NCI-H128 (cell line): ENCODE measurements around the gene RHEX.

ENCODE experiments used
- DNase-seq: peaks from one replicate; lab custom pipeline; 2025; ENCODE audit not compliant: unreplicated experiment; lab: John Stamatoyannopoulos, UW

RHEX gene

DNA sequence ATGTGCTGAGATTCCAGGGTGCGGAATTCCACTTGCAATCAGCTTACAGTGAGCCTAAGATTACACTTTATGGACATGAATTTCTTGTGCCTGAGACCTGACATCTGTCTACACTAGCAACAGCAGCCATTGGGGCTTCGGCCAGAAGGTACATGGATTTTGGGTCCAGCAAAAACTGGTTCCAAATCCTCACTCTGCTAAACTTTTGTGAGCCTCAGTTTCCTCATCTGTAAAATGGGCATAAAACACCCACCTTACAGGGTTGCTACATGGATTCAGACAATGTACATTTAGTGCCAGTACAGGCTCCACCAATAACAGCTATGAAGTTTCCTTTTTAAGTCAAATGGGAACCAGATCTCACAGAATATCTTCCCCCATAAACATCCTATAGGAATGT is 30.8 kb downstream of the RHEX start:
- no peak for DNase-seq

DNA sequence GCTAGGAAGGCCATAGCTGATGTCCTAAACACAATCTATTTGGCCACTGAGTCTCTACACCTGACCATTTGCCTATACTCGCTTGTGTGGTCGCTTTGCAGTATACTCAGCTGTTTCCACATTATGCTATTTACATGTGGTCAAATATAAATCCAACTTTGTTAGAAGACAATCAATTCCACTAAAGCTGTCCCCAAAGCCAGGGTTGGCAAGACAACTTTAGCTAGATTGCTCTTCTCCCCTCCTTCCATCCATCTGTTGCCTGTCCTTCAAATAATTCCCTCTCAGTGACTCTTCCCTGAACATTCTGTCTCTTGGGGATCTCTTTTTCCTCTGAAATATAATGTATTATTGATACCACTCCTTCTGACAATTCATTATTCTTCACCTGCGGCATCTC is 34.1 kb downstream of the RHEX start:
- DNase-seq: no peak

GRCh38 chr1:206089341-206089740 is 36.4 kb downstream of the RHEX start:
- DNase-seq: no peak

- no peak for DNase-seq
Observed at GRCh38 chr1:206094024-206094423, 41.1 kb downstream of the RHEX start.

- no peak for DNase-seq
Observed at GRCh38 chr1:206097381-206097780, 44.4 kb downstream of the RHEX start.

DNA sequence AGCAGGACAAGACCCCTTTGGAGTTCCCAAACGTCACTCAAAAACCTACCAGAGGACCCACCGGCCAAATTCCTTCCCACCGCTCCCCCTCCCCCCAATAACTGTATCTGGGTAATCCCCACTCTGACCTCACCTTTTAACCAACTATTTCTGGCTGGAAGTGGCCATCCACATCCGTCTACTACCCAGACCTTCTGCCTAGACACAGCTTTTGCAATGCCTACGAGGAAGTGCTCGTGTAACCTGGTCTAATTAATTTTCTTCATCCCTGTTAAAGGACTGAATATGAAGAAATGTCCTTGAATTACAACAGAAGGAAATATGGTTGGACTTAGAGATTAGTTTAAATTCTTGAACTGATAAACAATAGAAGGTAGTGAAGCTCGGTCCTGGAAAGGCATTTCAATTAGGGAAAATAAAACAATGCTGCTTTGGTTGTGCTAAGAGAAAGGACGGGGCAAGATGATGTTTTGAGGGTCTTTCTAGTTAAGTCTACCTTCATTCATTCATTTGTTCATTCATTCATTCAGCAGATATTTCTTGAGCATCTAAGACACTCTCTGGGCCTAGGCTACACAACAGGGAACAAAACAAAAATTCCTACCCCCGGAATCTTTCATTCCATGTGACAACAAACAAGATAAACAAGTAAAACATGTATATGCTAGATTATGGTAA is 45.4 kb downstream of the RHEX start:
- DNase-seq: no peak

DNA sequence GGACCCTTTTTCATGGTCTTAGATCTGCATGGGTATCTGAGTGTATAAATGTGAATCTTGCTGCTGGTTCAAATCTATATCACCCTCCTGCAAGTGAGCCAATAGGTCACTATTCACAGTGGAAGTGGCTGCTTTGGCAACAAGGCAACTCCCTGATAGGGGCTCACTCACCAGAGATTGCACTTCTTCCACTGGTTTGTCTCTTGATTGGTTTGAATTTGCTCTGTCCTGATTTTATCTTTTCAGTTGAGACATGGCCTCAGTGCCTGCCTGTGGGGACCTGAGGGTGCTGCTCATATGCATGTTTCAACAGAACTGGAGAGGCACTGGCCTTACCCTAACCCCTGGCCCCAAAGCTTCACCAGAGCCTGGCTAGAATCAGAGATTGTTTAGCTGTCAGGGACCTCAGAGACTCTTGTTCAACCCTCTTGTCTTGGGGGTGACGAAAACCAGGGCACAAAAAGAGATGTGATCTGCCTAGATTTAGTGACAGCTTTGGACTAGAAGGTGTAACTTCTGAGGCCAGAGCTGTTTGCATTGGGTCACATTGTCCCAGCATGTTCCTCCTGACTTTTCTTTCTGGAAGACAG is 47.3 kb downstream of the RHEX start:
- DNase-seq: no peak

DNA sequence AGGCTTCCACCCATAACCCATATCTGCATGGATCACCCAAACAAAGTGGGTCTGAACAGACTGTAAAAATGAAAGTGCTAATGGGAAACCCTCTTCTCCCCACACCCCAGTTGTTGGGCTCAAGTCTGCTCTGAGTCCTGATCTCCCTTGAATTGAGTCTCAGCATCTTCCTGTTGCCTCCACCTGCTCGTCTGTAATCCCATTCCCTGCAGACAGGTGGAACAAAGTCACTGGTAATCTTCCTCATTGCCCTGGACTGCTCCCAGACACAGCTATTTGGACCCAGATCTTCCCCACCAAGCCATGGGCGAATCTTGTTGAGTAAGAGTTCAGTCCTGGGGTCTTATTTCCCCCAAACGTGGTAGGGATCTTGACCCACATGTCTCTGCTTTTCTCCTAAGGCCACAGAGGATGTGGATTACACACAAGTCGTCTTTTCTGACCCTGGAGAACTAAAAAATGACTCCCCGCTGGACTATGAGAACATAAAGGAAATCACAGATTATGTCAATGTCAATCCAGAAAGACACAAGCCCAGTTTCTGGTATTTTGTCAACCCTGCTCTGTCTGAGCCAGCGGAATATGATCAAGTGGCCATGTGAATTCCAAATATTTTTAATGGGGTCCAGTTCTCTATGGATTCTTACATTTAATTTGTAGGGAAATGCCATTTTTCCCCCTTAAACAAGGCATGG is 48.5 kb downstream of the RHEX start:
- no peak for DNase-seq

- no peak for DNase-seq
Observed at GRCh38 chr1:206102292-206102936, 49.4 kb downstream of the RHEX start.

DNA sequence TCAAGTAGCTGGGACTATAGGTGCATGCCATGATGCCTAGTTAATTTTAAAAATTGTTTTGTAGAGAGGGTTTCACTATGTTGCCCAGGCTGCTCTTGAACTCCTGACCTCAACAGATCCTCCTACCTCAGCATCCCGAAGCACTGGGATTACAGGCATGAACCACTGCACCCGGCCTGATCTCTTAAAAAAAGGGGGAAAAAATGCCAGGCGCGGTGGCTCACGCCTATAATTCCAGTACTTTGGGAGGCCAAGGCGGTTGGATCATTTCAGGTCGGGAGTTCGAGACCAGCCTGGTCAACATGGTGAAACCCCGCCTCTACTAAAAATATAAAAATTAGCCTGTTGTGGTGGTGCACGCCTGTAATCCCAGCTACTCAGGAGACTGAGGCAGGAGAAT is 51.0 kb downstream of the RHEX start:
- no peak for DNase-seq

DNA sequence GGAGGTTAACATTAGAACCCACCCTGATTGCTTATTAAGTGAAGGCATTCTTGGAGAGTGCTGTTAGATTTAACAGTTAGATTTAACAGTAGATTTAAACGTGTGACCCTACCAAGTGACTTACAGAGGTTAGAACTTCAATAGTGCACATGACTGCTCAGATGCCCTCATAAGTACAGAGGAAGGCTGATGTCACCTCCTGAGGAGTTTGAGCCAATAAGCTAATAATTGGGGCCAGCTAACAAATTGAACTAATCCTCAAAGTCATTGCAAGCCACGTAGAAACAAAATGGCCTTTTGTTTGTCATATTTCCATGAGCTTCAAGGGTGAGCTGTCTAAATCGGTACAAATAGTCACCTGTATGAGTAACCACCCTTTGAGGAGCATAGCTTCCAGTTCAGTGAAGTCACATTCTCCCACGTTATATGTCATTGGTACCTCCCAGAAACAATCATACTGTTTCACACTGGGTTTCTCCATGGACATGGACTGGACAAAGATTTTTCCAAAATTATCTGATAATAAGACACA is 52.6 kb downstream of the RHEX start:
- no peak for DNase-seq

DNA sequence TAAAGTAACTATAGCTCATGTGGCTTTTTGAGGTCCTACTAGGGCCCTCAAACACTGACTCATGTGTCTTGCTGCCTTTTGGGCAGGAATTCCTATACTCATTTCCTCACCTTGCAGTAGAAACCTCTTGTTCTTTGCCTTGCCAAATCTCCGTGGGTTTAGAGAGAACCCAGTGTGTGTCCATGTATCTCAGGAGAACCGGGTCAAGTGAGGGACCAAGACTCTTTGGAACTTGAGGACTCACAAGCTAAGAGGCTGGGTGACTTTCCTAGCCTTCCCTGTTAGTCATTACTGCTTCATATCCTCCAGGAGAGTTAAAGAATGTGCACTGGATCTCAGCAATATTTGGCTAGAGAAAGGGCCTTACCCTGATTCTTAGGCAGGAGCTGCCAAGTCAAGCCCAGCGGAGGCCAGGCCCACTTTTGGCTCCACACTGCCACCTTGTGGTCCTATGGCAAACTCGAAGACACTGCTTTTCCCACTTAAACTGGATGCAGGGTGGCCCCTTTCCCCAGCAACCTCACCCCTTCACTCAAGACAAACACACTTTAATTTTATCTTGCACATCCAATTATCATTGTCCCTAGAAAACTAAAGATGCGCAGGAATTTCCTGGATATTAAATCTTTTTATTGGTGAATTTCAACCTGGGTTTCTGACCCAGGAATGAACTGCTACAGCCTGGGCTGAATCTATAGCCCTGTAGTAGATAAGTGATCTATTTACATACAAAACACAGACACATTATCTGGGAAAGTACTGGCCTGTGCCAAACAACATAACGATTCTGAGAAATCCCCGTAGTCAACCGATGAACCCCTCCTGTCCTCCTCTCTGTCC is 53.6 kb downstream of the RHEX start:
- peak; percentile 65 for DNase-seq

DNA sequence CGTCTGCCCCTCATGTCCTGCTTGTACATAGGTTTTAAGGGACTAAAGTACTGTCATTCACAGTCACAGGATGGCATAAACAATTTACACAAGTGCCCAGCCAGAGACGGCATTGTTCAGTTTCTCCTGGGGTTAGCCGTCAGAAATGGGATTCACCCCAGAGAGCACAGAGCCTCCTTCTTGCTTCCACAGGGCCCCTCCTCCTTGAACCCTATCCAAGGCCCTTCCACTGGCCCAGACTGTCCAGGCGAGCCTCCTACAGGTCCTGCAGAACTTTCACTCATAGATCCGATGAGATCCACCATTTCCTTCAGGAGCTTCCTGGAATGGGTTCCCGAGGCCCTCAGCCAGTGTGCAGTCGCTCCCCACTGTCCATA is 54.2 kb downstream of the RHEX start:
- DNase-seq: no peak

GRCh38 chr1:206108635-206109034 is 55.7 kb downstream of the RHEX start:
- DNase-seq: no peak

DNA sequence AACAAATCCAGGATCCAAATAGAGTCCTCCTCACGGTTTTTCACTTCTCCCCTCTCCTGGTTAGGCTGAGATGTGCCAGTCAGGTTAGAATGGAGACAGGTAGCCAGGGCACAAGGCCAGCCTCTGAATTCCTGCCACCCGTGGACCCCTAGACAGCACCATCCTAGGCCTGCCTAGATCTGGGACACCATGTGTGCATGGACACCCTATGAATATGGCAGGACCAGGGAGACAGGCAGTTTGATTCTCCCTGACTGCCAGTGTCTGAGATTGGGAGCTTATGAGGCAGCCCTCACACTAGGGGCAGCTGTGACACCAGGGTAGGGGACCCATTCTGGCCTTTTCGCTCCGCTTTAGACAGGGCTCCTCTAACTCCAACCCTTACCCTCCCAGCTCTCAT is 56.7 kb downstream of the RHEX start:
- DNase-seq: no peak

DNA sequence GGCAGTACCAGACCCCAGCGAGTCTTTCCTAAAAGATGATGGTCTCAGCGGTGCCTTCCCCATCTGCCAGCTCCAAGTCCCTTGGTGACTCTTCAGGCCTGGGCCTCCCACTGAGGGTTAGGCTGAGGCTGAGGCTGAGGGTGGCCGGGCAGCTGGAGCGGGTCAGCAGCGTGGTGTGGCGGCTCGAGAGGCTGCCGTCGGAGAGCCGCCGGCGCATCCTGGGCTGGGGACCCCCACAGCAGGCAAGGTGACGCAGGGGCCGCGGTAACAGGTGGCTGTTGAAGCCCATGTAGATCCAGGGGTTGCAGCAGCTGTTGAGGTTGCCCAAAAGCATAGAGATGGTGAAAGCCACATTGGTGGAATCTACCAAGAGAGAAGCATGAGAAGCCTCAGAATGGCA is 57.2 kb downstream of the RHEX start:
- no peak for DNase-seq

DNA sequence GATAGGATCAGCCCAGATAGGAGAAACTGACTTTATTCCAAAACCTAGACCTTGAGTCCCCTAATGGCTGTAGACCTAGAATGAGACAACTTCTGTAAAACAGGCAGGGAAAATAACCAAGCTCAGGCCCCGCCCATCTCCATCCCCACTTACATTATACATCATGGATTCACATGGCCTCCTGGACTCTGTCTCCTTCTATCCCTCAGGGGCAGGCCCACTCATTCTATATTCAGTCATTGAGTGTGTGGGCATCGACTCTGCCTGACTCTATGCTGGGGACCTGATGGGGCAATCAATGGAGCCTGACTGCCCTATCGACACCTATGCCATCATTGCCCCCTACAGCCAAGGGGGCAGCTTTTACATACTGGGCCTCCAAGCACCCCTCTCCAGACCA is 57.8 kb downstream of the RHEX start:
- DNase-seq: no peak

DNA sequence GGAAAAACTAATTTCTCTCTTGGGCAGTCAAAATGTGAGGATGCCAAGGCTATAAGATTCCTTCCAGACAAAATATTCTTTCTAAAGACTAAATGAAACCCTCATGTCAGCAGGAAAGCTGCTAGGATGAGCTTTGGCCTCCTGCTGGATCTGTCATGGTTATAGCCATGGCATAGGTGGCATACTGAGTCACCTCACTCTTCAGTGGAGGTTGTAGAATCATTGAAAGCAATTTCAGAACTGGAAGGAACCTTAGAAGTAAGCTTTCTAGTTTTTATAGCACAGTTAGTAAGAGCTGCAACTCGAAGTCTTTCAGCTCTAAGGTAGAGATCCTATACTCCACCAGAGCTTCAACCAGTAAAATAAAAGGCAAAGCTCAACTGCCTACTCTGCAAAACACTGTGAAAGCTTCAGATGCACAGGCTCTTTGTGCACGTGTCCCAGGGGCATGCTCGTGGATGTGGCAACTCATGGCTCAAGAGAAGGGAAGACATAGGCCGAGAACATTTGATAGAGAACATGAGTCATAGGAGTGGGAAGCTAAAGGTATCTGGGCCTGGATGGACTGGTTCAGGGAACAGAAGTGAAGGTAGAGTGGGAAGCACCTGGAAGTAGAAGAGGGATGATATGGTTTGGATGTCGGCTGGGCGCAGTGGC is 58.4 kb downstream of the RHEX start:
- DNase-seq: no peak

GRCh38 chr1:206112600-206113301 is 59.8 kb downstream of the RHEX start:
- DNase-seq: no peak
